GM23338 (cell line): Measurements from ENCODE around the gene C2CD4D. TPM values are rescaled to one million over a fixed set of nuclear protein-coding genes. Genes with fewer than 3 reads are reported as not detected.
A peak's percentile ranks its signal among the peaks of the same experiment; 100 is the strongest.

ENCODE experiments used
- ATAC-seq: fragments of 200-7000 bp; cut with Tn5 transposase; 3 replicates; pipeline ENCODE4 v1.9.1; 2020
- DNase-seq: peaks from one replicate; pipeline ENCODE4 v3.0.0-alpha.2; 2015; ENCODE audit warnings: low spot score
- H2AFZ ChIP-seq: fragments of 200-600 bp; sonication (generic); 2 replicates; pipeline ENCODE4 v1.8.0; 2016; ENCODE audit warnings: antibody characterized with exemption, mild to moderate bottlenecking, moderate library complexity
- H3F3A ChIP-seq: fragments of 200-600 bp; sonication (generic); replicated peaks from 2 replicates; pipeline ENCODE4 v1.8.0; 2017; ENCODE audit warnings: antibody characterized with exemption, mixed run types, low read depth
- H3K27ac ChIP-seq: fragments of 200-600 bp; sonication (generic); 2 replicates; pipeline ENCODE4 v1.6.1; 2016; ENCODE audit warnings: low read depth
- H3K27me3 ChIP-seq: fragments of 200-600 bp; sonication (generic); 2 replicates; pipeline ENCODE4 v1.8.0; 2016; ENCODE audit warnings: mild to moderate bottlenecking, mixed run types, moderate library complexity; ENCODE audit not compliant: insufficient read depth
- H3K36me3 ChIP-seq: fragments of 200-600 bp; sonication (generic); 2 replicates; pipeline ENCODE4 v1.8.0; 2016; ENCODE audit warnings: mild to moderate bottlenecking; ENCODE audit not compliant: insufficient read depth
- H3K4me1 ChIP-seq: fragments of 200-600 bp; sonication (generic); 2 replicates; pipeline ENCODE4 v1.8.0; 2016; ENCODE audit warnings: mild to moderate bottlenecking, moderate library complexity; ENCODE audit not compliant: insufficient read depth
- H3K4me2 ChIP-seq: fragments of 200-600 bp; sonication (generic); 2 replicates; pipeline ENCODE4 v1.7.1; 2017; ENCODE audit warnings: mixed run types
- H3K4me3 ChIP-seq: fragments of 200-600 bp; sonication (generic); 2 replicates; pipeline ENCODE4 v1.6.1; 2016; ENCODE audit warnings: mixed run types
- H3K79me2 ChIP-seq: fragments of 200-600 bp; sonication (generic); replicated peaks from 2 replicates; pipeline ENCODE4 v1.8.0; 2017; ENCODE audit warnings: mild to moderate bottlenecking; ENCODE audit not compliant: insufficient read depth
- H3K9me2 ChIP-seq: fragments of 200-600 bp; sonication (generic); 2 replicates; pipeline ENCODE4 v1.8.0; 2017; ENCODE audit not compliant: insufficient read depth
- H4K20me1 ChIP-seq: fragments of 200-600 bp; sonication (generic); replicated peaks from 2 replicates; pipeline ENCODE4 v1.8.0; 2017; ENCODE audit warnings: mild to moderate bottlenecking; ENCODE audit not compliant: insufficient read depth
- H3K27ac Mint-ChIP-seq: 2 replicates; pipeline ENCODE4 v1.8.0; 2020; ENCODE audit warnings: inconsistent platforms, mild to moderate bottlenecking, moderate library complexity, mixed read lengths
- H3K27me3 Mint-ChIP-seq: 3 replicates; pipeline ENCODE4 v1.8.0; 2022; ENCODE audit warnings: low read depth, mild to moderate bottlenecking, moderate library complexity, mixed read lengths, inconsistent platforms; ENCODE audit not compliant: insufficient read depth, poor library complexity
- H3K36me3 Mint-ChIP-seq: 3 replicates; pipeline ENCODE4 v1.8.0; 2021; ENCODE audit warnings: low read depth, mild to moderate bottlenecking, inconsistent platforms, moderate library complexity, mixed read lengths
- H3K4me1 Mint-ChIP-seq: 3 replicates; pipeline ENCODE4 v1.8.0; 2020; ENCODE audit warnings: mild to moderate bottlenecking, inconsistent platforms, mixed read lengths
- H3K4me3 Mint-ChIP-seq: 3 replicates; pipeline ENCODE4 v1.8.0; 2021; ENCODE audit warnings: moderate library complexity, mild to moderate bottlenecking, inconsistent platforms, mixed read lengths
- H3K9me3 Mint-ChIP-seq: 3 replicates; pipeline ENCODE4 v1.8.0; 2020; ENCODE audit warnings: moderate library complexity, mild to moderate bottlenecking, inconsistent platforms, mixed read lengths
- CREB1 ChIP-seq: fragments of 250-450 bp; sonication (Bioruptor Pico); IDR thresholded peaks from 2 replicates; pipeline ENCODE4 v1.5.0; 2020; ENCODE audit warnings: low read depth, mild to moderate bottlenecking, moderate library complexity
- CTCF ChIP-seq, 2 experiments: fragments of 200-600 bp in 1 of 2; sonication (generic) in 1 of 2; conservative IDR thresholded peaks; 2 replicates each; pipeline versions ENCODE4 v1.5.1 to v1.6.1; 2016 to 2017; ENCODE audit warnings: antibody characterized with exemption in 2 of 2, low read depth in 2 of 2, mild to moderate bottlenecking in 2 of 2, moderate library complexity in 1 of 2
- ETS1 ChIP-seq: IDR thresholded peaks from 2 replicates; pipeline ENCODE4 v1.6.1; 2016; ENCODE audit warnings: antibody characterized with exemption
- EZH2 ChIP-seq: fragments of 200-600 bp; sonication (generic); IDR thresholded peaks from one replicate; pipeline ENCODE4 v1.8.0; 2017; ENCODE audit warnings: antibody characterized with exemption, mild to moderate bottlenecking, low read depth; ENCODE audit not compliant: unreplicated experiment
- JUNB ChIP-seq: IDR thresholded peaks from one replicate; pipeline ENCODE4 v1.6.1; 2016; ENCODE audit warnings: antibody characterized with exemption; ENCODE audit not compliant: unreplicated experiment
- POLR2AphosphoS5 ChIP-seq: IDR thresholded peaks from 2 replicates; pipeline ENCODE4 v1.6.1; 2016; ENCODE audit warnings: antibody characterized with exemption, low read depth
- REST ChIP-seq: IDR thresholded peaks from one replicate; pipeline ENCODE4 v1.6.1; 2018; ENCODE audit warnings: antibody characterized with exemption; ENCODE audit not compliant: unreplicated experiment
- long read RNA-seq: library from polyadenylated mRNA; unstranded; transcript quantifications from one replicate; pipeline ENCODE4 v2.0.0, GENCODE V29; 2020; ENCODE audit not compliant: unreplicated experiment
- polyA plus RNA-seq: library from polyadenylated mRNA; unstranded; fragments of >200 nt; fragmentation: Nextera tagmentation; extraction: Ambion mirVana; gene quantifications from 2 replicates; pipeline ENCODE4 v1.2.1, GENCODE V29; 2016
- total RNA-seq: library from RNA; depleted of rRNA; stranded (reverse); fragments of >200 nt; shearing (Covaris generic); gene quantifications from 2 replicates; pipeline ENCODE4 v1.2.3, GENCODE V29; 2014; rRNA removed

The C2CD4D gene
- total RNA-seq, result 0.35 TPM in 1 of 2 replicates, not detected in the other
- polyA plus RNA-seq, result 0.82 and 0.92 TPM in 2 replicates
- long read RNA-seq, partial matches to known transcripts, result 0 of 1 reads
- long read RNA-seq, other reads (novel, unspliced or antisense), result 1 of 1 reads

GRCh38 chr1:151839457-151840403, at the start of gene C2CD4D:
C2CD4D (minus strand) TSS chr1:151839820; CDS start chr1:151838989, 831 bp downstream.
- H3K9me2 ChIP-seq, result no peaks in the 10 kb centered on the region
- DNase-seq, result peak; percentile 89
- peaks cover 45% of the 10 kb centered on the region for H3K27me3 ChIP-seq
- H3K79me2 ChIP-seq, result no peaks in the 10 kb centered on the region
- H3F3A ChIP-seq, result peaks cover 5% of the 10 kb centered on the region; the same call in 1 of the 2 replicates
- H3K9me3 Mint-ChIP-seq, result peaks cover 4% of the 10 kb centered on the region; the same call in 2 of the 3 replicates
- peaks cover 21% of the 10 kb centered on the region for H3K4me1 ChIP-seq
- no peaks in the 10 kb centered on the region; the same call in 2 of the 3 replicates for H3K36me3 Mint-ChIP-seq
- peaks cover 31% of the 10 kb centered on the region for H3K27me3 Mint-ChIP-seq
- H4K20me1 ChIP-seq, result no peaks in the 10 kb centered on the region
- H3K27ac Mint-ChIP-seq, result peak within 1 kb of the TSS; percentile 84
- H3K36me3 ChIP-seq, result no peaks in the 10 kb centered on the region
- H3K27ac ChIP-seq, result peak within 1 kb of the TSS; percentile 92
- H3K4me3 Mint-ChIP-seq, result peak within 1 kb of the TSS; percentile 86
- H3K4me2 ChIP-seq, result peak within 1 kb of the TSS; percentile 96
- H3K4me1 Mint-ChIP-seq, result peaks cover 26% of the 10 kb centered on the region
- H2AFZ ChIP-seq, result peak within 1 kb of the TSS; percentile 99
- H3K4me3 ChIP-seq, result peak within 1 kb of the TSS; percentile 84
- peak; percentile 74 for ATAC-seq
- TF ChIP-seq EZH2 (no peak), JUNB (no peak), ETS1 (peak; percentile 45; the same call in 1 of the 2 replicates), POLR2AphosphoS5 (peak; percentile 86), CREB1 (CRISPR knock-in tag) (0 out of 2 replicates have a peak, but pooled peaks have one; percentile 18), REST (no peak), CTCF (conservative IDR thresholded peaks at IDR 0.05; ENCODE audit: low read depth in 2 of 2) (0 out of 4 replicates have a peak, but pooled peaks of 1 of the 2 experiments have one; percentile 14)
